Activated T-helper 1 cell treated with Interleukin-2 at 50 U/mL for 16 hours (primary cell): ENCODE measurements around the gene KLK8.
"Not testable (repeated sequence)": the region's sequence is repeated elsewhere in the genome, so short reads cannot be mapped to it uniquely, and the experiment has no call there.

Experiments used
- DNase-seq: peaks from one replicate; pipeline ENCODE4 v3.0.0-alpha.2; 2020; ENCODE audit warnings: low read depth

The KLK8 gene

GRCh38 chr19:51016798-51017683 is 15.6 kb upstream of the KLK8 start:
- DNase-seq, result no peak

GRCh38 chr19:51015691-51016267 is 14.4 kb upstream of the KLK8 start:
- DNase-seq, result no peak

- no peak for DNase-seq
Observed at GRCh38 chr19:51014242-51014641, 12.8 kb upstream of the KLK8 start.

GRCh38 chr19:51012661-51013190 is 11.3 kb upstream of the KLK8 start:
- no peak for DNase-seq

- DNase-seq, result no peak
Observed at GRCh38 chr19:51010066-51010795, 8.8 kb upstream of the KLK8 start.

- no peak for DNase-seq
Observed at GRCh38 chr19:51009061-51009891, 7.9 kb upstream of the KLK8 start.

- no peak for DNase-seq
Observed at GRCh38 chr19:51007488-51007887, 6.1 kb upstream of the KLK8 start.

- DNase-seq, result no peak
Observed at GRCh38 chr19:51006406-51006805, 5.0 kb upstream of the KLK8 start.

GRCh38 chr19:51005248-51005647 is 3.8 kb upstream of the KLK8 start:
- DNase-seq, result no peak

- no peak for DNase-seq
Observed at GRCh38 chr19:51003316-51003715, 1.9 kb upstream of the KLK8 start.

- DNase-seq, result no peak
Observed at GRCh38 chr19:51002542-51003311, 1.3 kb upstream of the KLK8 start.

- no peak for DNase-seq
Observed at GRCh38 chr19:51002089-51002532, 707 bp upstream of the KLK8 start.

- DNase-seq, result no peak
Observed at GRCh38 chr19:51000981-51001380, 423 bp downstream of the KLK8 start.

GRCh38 chr19:51000426-51000825 is 978 bp downstream of the KLK8 start:
- DNase-seq, result no peak

- no peak for DNase-seq
Observed at GRCh38 chr19:50998686-50999085, 2.7 kb downstream of the KLK8 start.

- DNase-seq, result no peak
Observed at GRCh38 chr19:50998061-50998460, 3.3 kb downstream of the KLK8 start.

- DNase-seq, result no peak
Observed at GRCh38 chr19:50994129-50994528, 7.3 kb downstream of the KLK8 start.

GRCh38 chr19:50992666-50993035 is 8.8 kb downstream of the KLK8 start:
- DNase-seq, result no peak

- not testable (repeated sequence) for DNase-seq
Observed at GRCh38 chr19:50984416-50984815, 17.0 kb downstream of the KLK8 start.

GRCh38 chr19:50983625-50984292 is 17.6 kb downstream of the KLK8 start, which contains the start of gene KLK7:
Gene KLK7 (minus strand): TSS chr19:50983917. CDS start chr19:50982399, 1,518 bp downstream.
- no peak for DNase-seq
